Naive thymus-derived CD4-positive, alpha-beta T cell (primary cell): ENCODE data around the gene TUBGCP2. TPM values are rescaled to one million over a fixed set of nuclear protein-coding genes. Genes with fewer than 3 reads are reported as not detected.

ENCODE experiments used
- ATAC-seq: fragments of 150-1000 bp; cut with Tn5 transposase; 2 replicates; pipeline ENCODE4 v1.10.0; 2021; ENCODE audit warnings: mild to moderate bottlenecking, moderate library complexity
- CTCF ChIA-PET: fragments of 350-600 bp; sonication (Branson Sonifier 250); formaldehyde crosslinking; loops from one replicate; lab custom pipeline; 2021; ENCODE audit warnings: antibody characterized with exemption; lab: Charles Lee
- POLR2A ChIA-PET: fragments of 350-600 bp; sonication (Branson Sonifier 250); formaldehyde crosslinking; loops from one replicate; lab custom pipeline; 2021; ENCODE audit warnings: antibody characterized with exemption, inconsistent platforms; lab: Charles Lee
- DNase-seq, 9 donors: peaks; one replicate each; pipeline versions ENCODE4 v3.0.0 to v3.0.0-alpha.2; 2020 to 2022; ENCODE audit warnings: mixed read lengths in 1 of 9
- H3K27ac ChIP-seq: one replicate; pipeline ENCODE4 v1.7.0; 2013; ENCODE audit warnings: mild to moderate bottlenecking, low read depth, low read length, moderate library complexity
- H3K27me3 ChIP-seq, 2 donors: one replicate each; pipeline ENCODE4 v1.7.0; 2013; ENCODE audit warnings: low read length in 2 of 2, mild to moderate bottlenecking in 2 of 2, moderate library complexity in 2 of 2; ENCODE audit not compliant: control insufficient read depth in 2 of 2, insufficient read depth in 2 of 2
- H3K36me3 ChIP-seq, 3 experiments: 1 replicate in 2 of 3; 2 replicates in 1 of 3; pipeline ENCODE4 v1.7.0; 2013; ENCODE audit warnings: low read length in 3 of 3, mild to moderate bottlenecking in 3 of 3, moderate library complexity in 1 of 3; ENCODE audit not compliant: insufficient read depth in 3 of 3, control insufficient read depth in 2 of 3
- H3K4me1 ChIP-seq, 2 donors: one replicate each; pipeline ENCODE4 v1.7.0; 2013; ENCODE audit warnings: low read length in 2 of 2, mild to moderate bottlenecking in 2 of 2, moderate library complexity in 1 of 2; ENCODE audit not compliant: control insufficient read depth in 2 of 2, insufficient read depth in 2 of 2
- H3K4me3 ChIP-seq: 2 replicates; pipeline ENCODE4 v1.7.0; 2013; ENCODE audit warnings: mild to moderate bottlenecking, low read length
- H3K9me3 ChIP-seq, 3 experiments: 1 replicate in 2 of 3; 2 replicates in 1 of 3; pipeline ENCODE4 v1.7.0; 2013; ENCODE audit warnings: low read length in 3 of 3; ENCODE audit not compliant: control insufficient read depth in 2 of 3
- H3K27ac Mint-ChIP-seq, 9 donors: one replicate each; pipeline ENCODE4 v1.8.0; 2020 to 2022; ENCODE audit warnings: mixed read lengths in 9 of 9, mild to moderate bottlenecking in 8 of 9, moderate library complexity in 5 of 9, inconsistent platforms in 2 of 9
- H3K27me3 Mint-ChIP-seq, 5 donors: one replicate each; pipeline ENCODE4 v1.8.0; 2021 to 2022; ENCODE audit warnings: mixed read lengths in 5 of 5, mild to moderate bottlenecking in 1 of 5
- H3K36me3 Mint-ChIP-seq, 5 donors: one replicate each; pipeline ENCODE4 v1.8.0; 2020 to 2022; ENCODE audit warnings: mixed read lengths in 5 of 5, mild to moderate bottlenecking in 3 of 5, inconsistent platforms in 1 of 5
- H3K4me1 Mint-ChIP-seq, 7 donors: one replicate each; pipeline ENCODE4 v1.8.0; 2020 to 2022; ENCODE audit warnings: mixed read lengths in 7 of 7, mild to moderate bottlenecking in 3 of 7, inconsistent platforms in 1 of 7
- H3K4me3 Mint-ChIP-seq, 10 donors: one replicate each; pipeline ENCODE4 v1.8.0; 2020 to 2022; ENCODE audit warnings: mild to moderate bottlenecking in 10 of 10, mixed read lengths in 10 of 10, moderate library complexity in 6 of 10, inconsistent platforms in 2 of 10
- H3K9me3 Mint-ChIP-seq, 11 donors: one replicate each; pipeline ENCODE4 v1.8.0; 2020 to 2022; ENCODE audit warnings: mixed read lengths in 11 of 11, mild to moderate bottlenecking in 4 of 11, inconsistent platforms in 1 of 11, moderate library complexity in 1 of 11
- intact Hi-C, 2 donors: fragments of 100-400 bp; cut with micrococcal nuclease; formaldehyde crosslinking; loops; one replicate each; pipeline ENCODE4 v1.15.1; 2023
- polyA plus RNA-seq, 2 donors: library from polyadenylated mRNA; unstranded; fragments of 300-500 nt; fragmentation: Illumina TruSeq; gene quantifications; one replicate each; pipeline ENCODE4 v1.2.3, GENCODE V29; 2021
- total RNA-seq, 6 experiments: library from RNA in 5 of 6; stranded (reverse) in 5 of 6; gene quantifications; 1 replicate in 5 of 6; 2 replicates in 1 of 6; pipeline ENCODE4 v1.2.3 and lab custom pipeline; 2021 to 2026

Gene TUBGCP2
- total and polyA plus RNA-seq, 7 experiments from 2014 or later = 29.6 to 97.0 (median 67.7) TPM

DNA sequence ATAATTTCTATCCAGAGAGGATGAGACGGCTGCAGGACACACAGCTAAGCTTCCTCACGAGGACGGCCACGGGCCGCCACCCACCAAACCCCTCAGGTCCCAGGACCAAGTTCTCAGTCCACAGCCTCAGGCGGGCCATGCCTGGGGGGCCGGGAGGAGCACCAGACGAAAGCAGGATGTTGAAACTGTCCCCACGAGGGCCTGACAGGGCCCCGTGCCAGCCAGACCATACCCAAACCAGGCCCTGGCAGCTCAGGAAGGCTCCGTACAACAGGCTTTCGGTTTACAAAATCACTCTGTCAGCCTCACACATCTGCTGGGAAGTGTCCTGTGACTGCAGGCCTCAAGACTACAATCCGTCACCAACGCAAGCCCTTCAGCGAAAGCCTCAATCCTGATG is 14.5 kb downstream of the TUBGCP2 start:
- ChIA-PET CTCF (no interaction called here), POLR2A (no interaction called here)
- Mint-ChIP-seq H3K9me3 (no peaks in the 10 kb centered on the region), H3K27me3 (no peaks in the 10 kb centered on the region), H3K4me1 (peaks cover 0 to 4% (median 0%) of the 10 kb centered on the region in 7 donors), H3K4me3 (no peak overlapping the region), H3K27ac (no peak overlapping the region), H3K36me3 (peaks cover 9 to 49% (median 15%) of the 10 kb centered on the region in 5 donors)
- Histone ChIP-seq H3K27ac (no peak overlapping the region), H3K27me3 (no peaks in the 10 kb centered on the region), H3K4me3 (no peak overlapping the region), H3K9me3 (no peaks in the 10 kb centered on the region), H3K4me1 (no peaks in the 10 kb centered on the region), H3K36me3 (peaks cover 6 to 88% (median 28%) of the 10 kb centered on the region in 3 experiments)
- ATAC-seq (peak; percentile 49), DNase-seq (no peak)
- intact Hi-C loops = no loop called here

DNA sequence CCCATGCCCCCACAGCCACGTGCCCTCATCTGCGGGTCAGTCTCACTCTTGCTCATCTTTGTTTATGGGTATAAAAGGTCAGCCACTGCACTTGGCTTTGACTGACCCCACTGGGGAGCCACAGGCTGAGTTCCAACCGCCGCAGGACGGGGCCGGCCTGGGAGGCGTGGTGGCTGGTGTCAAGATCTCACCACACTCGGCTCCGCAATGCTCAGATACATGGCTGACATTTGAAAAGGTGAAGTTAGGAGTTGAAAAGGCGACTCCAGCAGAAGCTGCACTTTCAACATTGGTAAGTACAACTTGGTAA is 14.9 kb downstream of the TUBGCP2 start:
- Mint-ChIP-seq H3K4me1 (peaks cover 0 to 4% (median 0%) of the 10 kb centered on the region in 7 donors), H3K9me3 (no peaks in the 10 kb centered on the region), H3K27me3 (no peaks in the 10 kb centered on the region), H3K4me3 (no peak overlapping the region), H3K36me3 (peaks cover 12 to 50% (median 17%) of the 10 kb centered on the region in 5 donors), H3K27ac (no peak overlapping the region)
- Histone ChIP-seq H3K36me3 (peaks cover 6 to 88% (median 24%) of the 10 kb centered on the region in 3 experiments), H3K27ac (no peak overlapping the region), H3K9me3 (no peaks in the 10 kb centered on the region), H3K27me3 (no peaks in the 10 kb centered on the region), H3K4me3 (no peak overlapping the region), H3K4me1 (no peaks in the 10 kb centered on the region)
- ChIA-PET POLR2A (no interaction called here), CTCF (no interaction called here)
- DNase-seq (no peak), ATAC-seq (no peak)
- intact Hi-C loops = no loop called here

DNA sequence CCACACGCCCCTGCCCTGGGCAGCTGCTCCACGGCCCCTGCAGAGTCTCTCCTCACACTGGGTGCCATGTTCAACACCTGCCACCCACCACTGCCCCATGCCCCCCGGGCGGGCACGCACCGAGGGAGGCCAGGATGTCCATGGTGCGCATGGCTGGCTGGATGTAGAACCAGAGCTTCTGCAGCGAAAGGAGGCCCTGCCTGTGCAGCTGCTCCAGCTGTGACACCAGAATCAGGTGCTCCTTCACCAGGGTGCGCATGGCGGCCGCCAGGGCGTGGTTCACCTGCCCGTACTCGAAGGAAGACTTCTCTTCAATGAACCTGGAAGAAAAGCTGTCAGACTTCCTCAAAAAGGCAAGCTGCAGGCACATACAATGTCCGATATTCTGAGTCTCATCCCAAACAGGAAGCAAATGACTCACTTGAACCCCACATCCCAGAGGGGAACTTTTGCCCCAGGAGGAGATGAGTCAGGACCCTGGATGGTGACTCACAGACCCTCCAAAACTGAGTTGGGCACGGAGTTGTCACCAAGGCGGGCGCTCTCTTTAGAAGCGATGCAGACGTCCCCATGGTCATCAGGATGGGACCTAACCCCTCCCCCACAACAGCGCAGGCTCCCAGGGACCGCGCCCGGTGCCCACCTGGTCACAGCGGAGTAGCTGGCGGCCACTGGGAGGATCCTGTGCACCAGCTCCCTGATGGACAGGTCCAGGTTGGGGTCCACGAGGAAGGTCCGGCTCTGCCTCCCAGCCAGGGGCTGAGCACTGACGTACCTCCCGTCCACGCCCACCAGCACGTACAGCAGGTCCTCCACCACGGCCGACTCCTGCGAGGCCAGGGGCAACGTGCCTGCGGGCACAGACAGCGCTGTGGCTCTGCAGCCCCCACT is 15.5 kb downstream of the TUBGCP2 start:
- H3K4me1 Mint-ChIP-seq = peaks cover 0 to 4% (median 0%) of the 10 kb centered on the region in 7 donors

DNA sequence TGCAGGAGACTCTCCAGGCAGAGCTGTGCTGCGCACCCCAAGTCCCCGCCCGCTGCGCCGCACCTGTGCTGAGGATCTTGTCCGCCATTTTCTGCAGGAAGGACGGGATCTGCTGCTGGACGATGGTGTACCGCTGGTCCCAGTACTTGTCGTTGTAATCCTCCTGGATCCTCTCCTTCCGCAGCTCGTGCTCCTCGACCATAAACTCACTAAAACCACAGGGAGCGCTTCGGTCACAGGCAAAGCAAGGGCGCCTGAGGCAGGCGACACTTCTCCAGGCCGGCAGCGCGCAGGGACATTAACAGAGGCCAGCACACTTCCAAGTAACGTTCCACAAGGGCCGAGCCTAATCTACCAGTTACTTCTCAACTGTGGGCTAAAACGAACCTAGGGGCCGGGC is 18.9 kb downstream of the TUBGCP2 start:
- Mint-ChIP-seq H3K27ac (no peak overlapping the region), H3K4me1 (peaks cover 0 to 12% (median 2%) of the 10 kb centered on the region in 7 donors)

More for the DNA sequence above, 15.5 kb downstream of the TUBGCP2 start:
- no peak for DNase-seq
- no peaks in the 10 kb centered on the region for H3K27me3 Mint-ChIP-seq
- H3K27ac ChIP-seq = no peak overlapping the region
- H3K9me3 Mint-ChIP-seq = no peaks in the 10 kb centered on the region
- ChIA-PET POLR2A (no interaction called here), CTCF (no interaction called here)
- no peak overlapping the region for H3K27ac Mint-ChIP-seq
- no peaks in the 10 kb centered on the region for H3K4me1 ChIP-seq
- intact Hi-C loops = no loop called here
- no peak overlapping the region for H3K4me3 ChIP-seq
- peaks cover 6 to 88% (median 19%) of the 10 kb centered on the region in 3 experiments for H3K36me3 ChIP-seq
- no peaks in the 10 kb centered on the region for H3K27me3 ChIP-seq
- ATAC-seq = peak; percentile 78
- peaks cover 12 to 48% (median 18%) of the 10 kb centered on the region in 5 donors for H3K36me3 Mint-ChIP-seq
- no peak overlapping the region for H3K4me3 Mint-ChIP-seq
- H3K9me3 ChIP-seq = no peaks in the 10 kb centered on the region

DNA sequence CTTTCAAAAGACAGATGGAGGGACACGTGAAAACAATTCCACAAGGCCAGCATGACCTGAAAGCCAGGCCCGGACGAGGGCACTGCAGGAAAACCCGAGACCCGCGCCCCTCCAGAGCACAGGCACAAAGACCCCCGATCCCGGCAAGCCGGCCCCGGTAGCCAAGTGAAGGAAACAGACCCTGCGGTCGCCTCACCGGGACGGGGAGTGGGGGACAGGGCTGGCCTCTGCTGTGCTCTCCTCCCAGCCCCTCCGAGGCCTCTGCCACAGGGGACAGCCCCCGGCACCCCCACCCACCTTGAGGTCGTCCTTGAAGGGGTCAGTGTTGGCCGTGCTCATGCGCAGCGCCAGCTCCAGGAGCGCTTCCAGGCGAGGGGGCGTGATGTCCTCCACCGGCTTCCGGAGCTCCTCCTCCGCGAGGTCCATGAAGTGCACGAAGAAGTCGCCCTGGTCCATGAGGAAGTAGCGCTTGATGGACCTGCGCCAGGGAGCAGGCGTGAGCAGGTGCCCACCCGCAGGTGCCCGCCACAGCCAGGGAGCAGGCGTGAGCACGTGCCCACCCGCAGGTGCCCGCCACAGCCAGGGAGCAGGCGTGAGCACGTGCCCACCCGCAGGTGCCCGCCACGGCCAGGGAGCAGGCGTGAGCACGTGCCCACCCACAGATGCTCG is 20.7 kb downstream of the TUBGCP2 start:
- Histone ChIP-seq H3K27ac (no peak overlapping the region), H3K4me1 (no peaks in the 10 kb centered on the region), H3K4me3 (no peak overlapping the region), H3K9me3 (no peaks in the 10 kb centered on the region), H3K27me3 (no peaks in the 10 kb centered on the region), H3K36me3 (peaks cover 0 to 85% (median 9%) of the 10 kb centered on the region in 3 experiments)
- Mint-ChIP-seq H3K27ac (no peak overlapping the region), H3K4me1 (peaks cover 0 to 12% (median 3%) of the 10 kb centered on the region in 7 donors), H3K9me3 (no peaks in the 10 kb centered on the region), H3K36me3 (peaks cover 23 to 50% (median 28%) of the 10 kb centered on the region in 5 donors), H3K4me3 (no peak overlapping the region), H3K27me3 (no peaks in the 10 kb centered on the region)
- ATAC-seq (no peak), DNase-seq (no peak)
- ChIA-PET CTCF (no interaction called here), POLR2A (no interaction called here)
- intact Hi-C loops = no loop called here

More for the DNA sequence above, 18.9 kb downstream of the TUBGCP2 start:
- CTCF ChIA-PET = no interaction called here
- H3K4me1 ChIP-seq = no peaks in the 10 kb centered on the region
- H3K27ac ChIP-seq = no peak overlapping the region
- no peak overlapping the region for H3K4me3 ChIP-seq
- Mint-ChIP-seq H3K36me3 (peaks cover 23 to 55% (median 25%) of the 10 kb centered on the region in 5 donors), H3K9me3 (no peaks in the 10 kb centered on the region), H3K27me3 (no peaks in the 10 kb centered on the region), H3K4me3 (no peak overlapping the region)
- no peaks in the 10 kb centered on the region for H3K9me3 ChIP-seq
- DNase-seq (no peak), ATAC-seq (no peak)
- intact Hi-C loops = no loop called here
- no peaks in the 10 kb centered on the region for H3K27me3 ChIP-seq
- POLR2A ChIA-PET = no interaction called here
- peaks cover 0 to 85% (median 5%) of the 10 kb centered on the region in 3 experiments for H3K36me3 ChIP-seq

DNA sequence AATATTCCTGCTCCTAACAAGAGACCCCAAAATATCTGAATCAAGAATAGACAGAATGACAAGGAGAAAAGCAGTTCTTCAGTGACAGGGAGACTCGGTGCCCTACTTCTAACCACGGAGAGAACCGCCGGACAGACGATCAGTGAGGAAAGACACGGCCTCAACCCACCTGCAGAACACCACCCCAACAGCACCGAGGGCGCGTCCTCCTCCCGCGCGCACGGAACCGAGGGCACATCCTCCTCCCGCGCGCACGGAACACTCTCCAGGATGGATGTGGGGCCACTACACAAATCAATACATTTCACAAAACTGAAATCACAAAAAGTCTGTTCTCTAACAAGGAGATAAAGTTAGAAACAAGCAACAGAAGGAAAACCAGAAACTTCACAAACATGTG is 22.3 kb downstream of the TUBGCP2 start:
- peaks cover 0 to 12% (median 3%) of the 10 kb centered on the region in 7 donors for H3K4me1 Mint-ChIP-seq

More for the DNA sequence above, 22.3 kb downstream of the TUBGCP2 start:
- Mint-ChIP-seq H3K4me3 (no peak overlapping the region), H3K27me3 (no peaks in the 10 kb centered on the region), H3K36me3 (peaks cover 23 to 59% (median 32%) of the 10 kb centered on the region in 5 donors), H3K9me3 (no peaks in the 10 kb centered on the region), H3K27ac (peak overlapping the region in 4 of 9 donors; percentile 14 to 56 (median 32))
- Histone ChIP-seq H3K27me3 (no peaks in the 10 kb centered on the region), H3K9me3 (no peaks in the 10 kb centered on the region), H3K36me3 (peaks cover 0 to 93% (median 11%) of the 10 kb centered on the region in 3 experiments), H3K27ac (no peak overlapping the region), H3K4me1 (no peaks in the 10 kb centered on the region), H3K4me3 (no peak overlapping the region)
- intact Hi-C loops = no loop called here
- no peak for ATAC-seq
- CTCF ChIA-PET = no interaction called here
- POLR2A ChIA-PET = interaction anchor here (0.7 kb wide), 1 partner anchor 73 kb away, joined by 3 read pairs; no protein-coding TSS in a partner anchor
- DNase-seq = no peak
